ENCODE measurements around the gene SMARCE1.
"Not testable (repeated sequence)": the region's sequence is repeated elsewhere in the genome, so short reads cannot be mapped to it uniquely, and the experiment has no call there.

SMARCE1 gene

GRCh38 chr17:40597156-40597555, 50.5 kb downstream of the SMARCE1 start:
- no peak overlapping the region for H3K27ac ChIP-seq
- TF ChIP-seq CTCF (conservative IDR thresholded peaks at IDR 0.05): no peak

GRCh38 chr17:40596261-40596919, 51.2 kb downstream of the SMARCE1 start:
- H3K27ac ChIP-seq: no peak overlapping the region
- TF ChIP-seq CTCF (conservative IDR thresholded peaks at IDR 0.05): no peak

GRCh38 chr17:40590742-40591141, 56.9 kb downstream of the SMARCE1 start:
- no peak for TF ChIP-seq CTCF (conservative IDR thresholded peaks at IDR 0.05)
- no peak overlapping the region for H3K27ac ChIP-seq

- no peak for TF ChIP-seq CTCF (conservative IDR thresholded peaks at IDR 0.05)
- no peak overlapping the region for H3K27ac ChIP-seq
Observed at GRCh38 chr17:40588552-40588951, 59.1 kb downstream of the SMARCE1 start.

GRCh38 chr17:40586264-40586663, 61.4 kb downstream of the SMARCE1 start:
- H3K27ac ChIP-seq: not testable (repeated sequence)

GRCh38 chr17:40584950-40585349, 62.7 kb downstream of the SMARCE1 start:
- H3K27ac ChIP-seq: not testable (repeated sequence)

GRCh38 chr17:40582328-40582901, 65.2 kb downstream of the SMARCE1 start:
- H3K27ac ChIP-seq: no peak overlapping the region
- no peak for TF ChIP-seq CTCF (conservative IDR thresholded peaks at IDR 0.05)

GRCh38 chr17:40580140-40580539, 67.5 kb downstream of the SMARCE1 start:
- TF ChIP-seq CTCF (conservative IDR thresholded peaks at IDR 0.05): no peak
- no peak overlapping the region for H3K27ac ChIP-seq
